B cell (primary cell): ENCODE measurements around the gene DCUN1D4.

Source experiments
- EZH2 ChIP-seq: IDR thresholded peaks from 2 replicates; pipeline ENCODE4 v1.6.1; 2012; ENCODE audit warnings: borderline replicate concordance, low read depth, mild to moderate bottlenecking, moderate library complexity, low read length; ENCODE audit not compliant: insufficient read depth, poor library complexity, severe bottlenecking
- TF ChIP-seq, protein P1 (sequence below): fragments of 200-600 bp; IDR thresholded peaks from one replicate; pipeline ENCODE4 v1.8.0; 2022; ENCODE audit warnings: antibody characterized with exemption, mild to moderate bottlenecking

DNA sequence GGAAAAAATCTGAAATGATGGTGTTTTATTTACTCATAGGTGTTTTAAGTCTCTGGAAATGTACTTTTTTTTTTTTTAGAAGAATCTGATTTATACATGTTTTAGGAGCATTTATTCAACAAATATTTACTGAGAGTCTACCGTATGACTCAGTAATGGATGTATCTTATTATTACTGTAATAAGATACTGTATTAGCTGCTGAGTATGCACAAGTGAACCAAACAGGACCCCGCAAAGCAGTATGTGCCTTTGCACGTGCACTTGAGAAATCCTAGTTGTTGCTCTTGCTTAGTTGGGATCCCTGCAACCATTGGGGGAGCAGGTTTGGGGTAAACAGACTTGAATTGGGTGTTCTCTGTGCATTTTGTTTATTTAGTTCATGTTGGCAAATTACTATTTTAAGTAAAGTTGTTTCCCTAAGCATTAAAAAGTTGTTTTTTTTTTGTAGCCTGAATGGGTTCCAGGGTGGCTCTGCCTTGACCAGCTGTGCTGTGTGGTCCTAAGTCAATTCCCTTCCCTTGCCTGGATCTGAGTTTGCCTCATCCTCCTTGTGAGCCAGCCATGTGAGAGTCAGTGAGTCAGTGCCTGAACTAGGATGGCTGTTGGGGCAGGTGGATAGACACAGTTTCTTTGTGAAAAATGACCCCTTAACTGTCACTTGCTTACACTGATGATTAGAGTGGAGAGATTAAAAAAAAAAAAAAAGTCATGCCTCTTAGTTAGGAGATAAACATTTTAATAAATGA is 27.7 kb downstream of the DCUN1D4 start:
- no peak for TF ChIP-seq EZH2
- TF ChIP-seq, protein P1, sequence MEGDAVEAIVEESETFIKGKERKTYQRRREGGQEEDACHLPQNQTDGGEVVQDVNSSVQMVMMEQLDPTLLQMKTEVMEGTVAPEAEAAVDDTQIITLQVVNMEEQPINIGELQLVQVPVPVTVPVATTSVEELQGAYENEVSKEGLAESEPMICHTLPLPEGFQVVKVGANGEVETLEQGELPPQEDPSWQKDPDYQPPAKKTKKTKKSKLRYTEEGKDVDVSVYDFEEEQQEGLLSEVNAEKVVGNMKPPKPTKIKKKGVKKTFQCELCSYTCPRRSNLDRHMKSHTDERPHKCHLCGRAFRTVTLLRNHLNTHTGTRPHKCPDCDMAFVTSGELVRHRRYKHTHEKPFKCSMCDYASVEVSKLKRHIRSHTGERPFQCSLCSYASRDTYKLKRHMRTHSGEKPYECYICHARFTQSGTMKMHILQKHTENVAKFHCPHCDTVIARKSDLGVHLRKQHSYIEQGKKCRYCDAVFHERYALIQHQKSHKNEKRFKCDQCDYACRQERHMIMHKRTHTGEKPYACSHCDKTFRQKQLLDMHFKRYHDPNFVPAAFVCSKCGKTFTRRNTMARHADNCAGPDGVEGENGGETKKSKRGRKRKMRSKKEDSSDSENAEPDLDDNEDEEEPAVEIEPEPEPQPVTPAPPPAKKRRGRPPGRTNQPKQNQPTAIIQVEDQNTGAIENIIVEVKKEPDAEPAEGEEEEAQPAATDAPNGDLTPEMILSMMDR: no peak
